ENCODE data around the gene TSPY2.
"Not testable (repeated sequence)": the region's sequence is repeated elsewhere in the genome, so short reads cannot be mapped to it uniquely, and the experiment has no call there.

Gene TSPY2, protein sequence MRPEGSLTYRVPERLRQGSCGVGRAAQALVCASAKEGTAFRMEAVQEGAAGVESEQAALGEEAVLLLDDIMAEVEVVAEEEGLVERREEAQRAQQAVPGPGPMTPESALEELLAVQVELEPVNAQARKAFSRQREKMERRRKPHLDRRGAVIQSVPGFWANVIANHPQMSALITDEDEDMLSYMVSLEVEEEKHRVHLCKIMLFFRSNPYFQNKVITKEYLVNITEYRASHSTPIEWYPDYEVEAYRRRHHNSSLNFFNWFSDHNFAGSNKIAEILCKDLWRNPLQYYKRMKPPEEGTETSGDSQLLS

DNA sequence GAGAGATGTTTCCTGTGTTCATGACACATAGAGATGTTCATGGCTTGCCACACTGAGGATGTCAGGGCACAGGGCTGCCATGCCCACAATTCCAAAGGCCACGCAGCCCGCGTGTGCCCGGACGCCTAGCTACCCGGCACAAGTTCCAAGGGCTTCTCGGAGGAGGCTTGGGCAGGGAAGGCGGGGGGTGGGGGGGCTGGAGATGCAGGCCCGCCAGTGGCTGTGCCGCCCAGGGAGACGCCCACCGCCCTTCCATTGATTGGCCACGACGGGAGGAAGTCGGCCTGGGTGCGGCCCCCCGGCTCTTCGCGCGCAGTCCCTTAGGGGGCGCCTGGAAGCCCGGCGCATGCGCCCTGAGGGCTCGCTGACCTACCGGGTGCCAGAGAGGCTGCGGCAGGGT is at the start of gene TSPY2:
Gene TSPY2 (plus strand): TSS at position 301 of the 400 bp plus-strand sequence. CDS start 46 bp downstream, at position 347.
- DNase-seq, result not testable (repeated sequence)

DNA sequence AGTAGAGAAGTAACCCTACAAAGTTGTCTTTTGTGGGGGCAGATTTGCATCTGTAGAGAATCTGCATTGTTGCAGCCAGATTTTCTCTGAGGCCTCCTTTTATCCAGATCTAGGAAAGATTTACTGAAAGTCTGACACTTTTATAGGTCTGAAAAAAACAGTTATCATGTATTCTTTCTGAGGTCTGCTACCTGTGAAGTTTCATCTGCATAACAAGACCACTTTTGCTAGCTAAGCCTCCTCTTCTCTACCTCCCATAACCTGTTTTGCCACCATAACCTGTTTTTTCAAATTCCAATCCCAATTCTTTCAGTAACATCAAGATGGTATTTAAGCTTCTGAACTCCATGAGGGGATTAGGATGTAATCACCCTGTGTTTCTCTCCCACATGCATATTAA is 36.5 kb upstream of the TSPY2 start:
- not testable (repeated sequence) for DNase-seq

DNA sequence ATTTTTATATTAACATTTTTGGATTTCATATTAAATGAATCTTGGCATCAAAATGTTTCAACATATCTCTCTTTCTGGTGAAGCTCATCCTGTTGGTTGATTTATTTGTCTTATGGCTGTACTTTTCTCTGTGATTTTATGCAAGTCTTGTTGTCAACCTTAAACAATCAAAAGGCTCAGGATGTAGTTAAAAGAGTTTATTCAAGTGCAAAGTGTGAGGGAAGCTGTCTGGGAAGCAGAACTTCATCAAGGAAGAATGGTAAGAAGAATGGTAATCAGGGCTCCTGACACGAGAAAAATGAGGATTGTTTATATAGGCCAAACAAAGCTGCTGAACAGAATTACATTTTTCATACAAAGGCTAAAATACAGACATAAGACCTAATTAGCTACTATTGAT is 29.0 kb upstream of the TSPY2 start:
- DNase-seq, result not testable (repeated sequence)

DNA sequence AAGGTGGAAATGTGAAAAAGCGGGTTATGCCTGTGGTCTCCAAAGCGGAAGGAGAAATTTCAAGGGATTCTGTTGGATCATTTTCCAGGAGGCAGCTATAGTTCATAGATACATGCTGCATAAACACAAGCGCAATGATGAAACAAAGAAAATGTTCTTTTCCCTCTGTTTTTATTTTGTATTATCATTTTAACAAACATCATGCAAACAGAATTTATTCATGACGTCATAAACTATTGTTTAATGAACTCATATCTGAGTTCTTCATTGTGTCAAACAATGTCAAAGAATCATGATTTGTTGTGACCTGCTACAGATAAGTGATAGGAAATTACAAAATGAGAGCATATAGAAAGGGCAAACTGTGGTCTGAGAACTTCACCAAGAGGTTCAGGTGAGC is 23.8 kb downstream of the TSPY2 start:
- not testable (repeated sequence) for DNase-seq

Data from activated CD4-positive, alpha-beta T cell treated with anti-CD3 and anti-CD28 coated beads for 48 hours (primary cell).